ENCODE measurements around the gene LRP8. TPM values are rescaled to one million over a fixed set of nuclear protein-coding genes. Genes with fewer than 3 reads are reported as not detected.

The LRP8 gene
- total RNA-seq, 1 experiment from 2014 or later = 28.6 TPM

GRCh38 chr1:53362851-53363642 lies 35.2 kb upstream of the LRP8 start:
- Histone ChIP-seq H3K4me3 (ENCODE audit: low read depth in 2 of 2, low read length in 2 of 2) (no peak overlapping the region), H3K4me1 (ENCODE audit: control insufficient read depth, insufficient read depth, low read length) (no peaks in the 10 kb centered on the region), H3K36me3 (ENCODE audit: control insufficient read depth, insufficient read depth, low read length) (no peaks in the 10 kb centered on the region), H3K27me3 (ENCODE audit: control insufficient read depth, insufficient read depth, low read length) (peaks cover 6% of the 10 kb centered on the region), H3K27ac (ENCODE audit: low read length) (no peak overlapping the region), H3K9me3 (ENCODE audit: control insufficient read depth, insufficient read depth, low read depth, low read length) (no peaks in the 10 kb centered on the region)
- CTCF ChIA-PET = interaction anchor here (0.6 to 0.7 kb wide), 2 partner anchors 30 to 85 kb away, joined by 3 to 7 read pairs; no protein-coding TSS in a partner anchor
- POLR2A ChIA-PET = interaction anchor here (0.7 kb wide), 1 partner anchor 312 kb away, joined by 3 read pairs; no protein-coding TSS in a partner anchor
- BruUV-seq (replicated peaks) = no TSS peak
- intact Hi-C loops (cut with micrococcal nuclease; ENCODE audit: unreplicated experiment) (no loop called here), in situ Hi-C loops (cut with HindIII; ENCODE audit: low pct_unique_long_range_greater_than_20kb, low sequenced_read_pairs) (no loop called here)
- no peak for TF ChIP-seq CTCF (IDR thresholded peaks at IDR 0.05)
- no peak for TF ChIP-seq POLR2AphosphoS5 (IDR thresholded peaks at IDR 0.05; ENCODE audit: low read depth, low read length)
- TF ChIP-seq REST (IDR thresholded peaks at IDR 0.05; ENCODE audit: insufficient read depth in 1 of 2, low read depth in 2 of 2, low read length in 1 of 2) = no peak
- DNase-seq (ENCODE audit: low read depth, low spot score) (no peak), ATAC-seq (no peak)

GRCh38 chr1:53362270-53362669 lies 34.4 kb upstream of the LRP8 start:
- BruUV-seq (replicated peaks) = no TSS peak
- TF ChIP-seq POLR2AphosphoS5 (IDR thresholded peaks at IDR 0.05; ENCODE audit: low read depth, low read length) = no peak
- no peak for TF ChIP-seq REST (IDR thresholded peaks at IDR 0.05; ENCODE audit: insufficient read depth in 1 of 2, low read depth in 2 of 2, low read length in 1 of 2)
- TF ChIP-seq CTCF (IDR thresholded peaks at IDR 0.05) = no peak
- TF ChIP-seq TCF7L2 (IDR thresholded peaks at IDR 0.05; ENCODE audit: low read depth, low read length) = no peak
- TF ChIP-seq SIN3A (IDR thresholded peaks at IDR 0.05; ENCODE audit: borderline replicate concordance, insufficient read depth, low read depth, low read length) = no peak
- H3K27ac ChIP-seq (ENCODE audit: low read length) = no peak overlapping the region
- H3K27me3 ChIP-seq (ENCODE audit: control insufficient read depth, insufficient read depth, low read length) = peaks cover 10% of the 10 kb centered on the region
- H3K4me1 ChIP-seq (ENCODE audit: control insufficient read depth, insufficient read depth, low read length) = no peaks in the 10 kb centered on the region
- no peak for DNase-seq (ENCODE audit: low read depth, low spot score)
- ATAC-seq = no peak
- POLR2A ChIA-PET = interaction anchor here (0.7 kb wide), 1 partner anchor 312 kb away, joined by 3 read pairs; no protein-coding TSS in a partner anchor
- H3K9me3 ChIP-seq (ENCODE audit: control insufficient read depth, insufficient read depth, low read depth, low read length) = no peaks in the 10 kb centered on the region
- in situ Hi-C loops (cut with HindIII; ENCODE audit: low pct_unique_long_range_greater_than_20kb, low sequenced_read_pairs) = no loop called here
- intact Hi-C loops (cut with micrococcal nuclease; ENCODE audit: unreplicated experiment) = no loop called here
- CTCF ChIA-PET = interaction anchor here (0.6 to 0.7 kb wide), 2 partner anchors 31 to 84 kb away, joined by 3 to 7 read pairs; no protein-coding TSS in a partner anchor
- no peaks in the 10 kb centered on the region for H3K36me3 ChIP-seq (ENCODE audit: control insufficient read depth, insufficient read depth, low read length)
- no peak overlapping the region for H3K4me3 ChIP-seq (ENCODE audit: low read depth in 2 of 2, low read length in 2 of 2)
